Astrocyte of the spinal cord (primary cell): ENCODE data around the gene UBB.
A peak's percentile ranks its signal among the peaks of the same experiment; 100 is the strongest.

Source experiments
- DNase-seq: peaks from one replicate; pipeline ENCODE4 v3.0.0; 2011; ENCODE audit warnings: low read depth, low spot score
- H3K4me3 ChIP-seq: 2 replicates; pipeline ENCODE4 v1.5.1; 2011; ENCODE audit warnings: low read depth, mild to moderate bottlenecking, low read length, moderate library complexity
- in situ Hi-C: cut with HindIII; loops from 2 replicates; pipeline ENCODE4 v1.10.0; 2017; ENCODE audit warnings: low sequenced_read_pairs
- TF ChIP-seq, protein P1 (sequence below): IDR thresholded peaks from 2 replicates; pipeline ENCODE4 v1.5.1; 2012; ENCODE audit warnings: low read depth, mild to moderate bottlenecking, low read length, inconsistent platforms

Gene UBB

DNA sequence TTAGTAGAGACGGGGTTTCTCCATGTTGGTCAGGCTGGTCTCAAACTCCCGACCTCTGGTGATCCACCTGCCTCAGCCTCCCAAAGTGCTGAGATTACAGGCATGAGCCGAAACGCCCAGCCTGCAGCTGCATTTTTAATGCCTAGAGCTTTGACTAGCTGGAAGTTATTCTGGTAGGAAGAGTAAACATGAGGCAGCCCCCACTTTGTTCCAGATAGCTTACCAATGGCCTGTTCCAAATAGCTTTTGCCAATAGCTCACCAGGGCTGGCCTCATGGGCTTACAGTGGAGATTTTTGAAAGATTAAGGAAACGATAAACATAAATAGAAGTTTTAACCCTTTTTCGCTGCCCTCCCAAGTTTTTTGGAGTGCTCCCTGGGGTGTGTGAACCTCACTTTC lies 44.3 kb downstream of the UBB start:
- in situ Hi-C loops: no loop called here
- DNase-seq: no peak

DNA sequence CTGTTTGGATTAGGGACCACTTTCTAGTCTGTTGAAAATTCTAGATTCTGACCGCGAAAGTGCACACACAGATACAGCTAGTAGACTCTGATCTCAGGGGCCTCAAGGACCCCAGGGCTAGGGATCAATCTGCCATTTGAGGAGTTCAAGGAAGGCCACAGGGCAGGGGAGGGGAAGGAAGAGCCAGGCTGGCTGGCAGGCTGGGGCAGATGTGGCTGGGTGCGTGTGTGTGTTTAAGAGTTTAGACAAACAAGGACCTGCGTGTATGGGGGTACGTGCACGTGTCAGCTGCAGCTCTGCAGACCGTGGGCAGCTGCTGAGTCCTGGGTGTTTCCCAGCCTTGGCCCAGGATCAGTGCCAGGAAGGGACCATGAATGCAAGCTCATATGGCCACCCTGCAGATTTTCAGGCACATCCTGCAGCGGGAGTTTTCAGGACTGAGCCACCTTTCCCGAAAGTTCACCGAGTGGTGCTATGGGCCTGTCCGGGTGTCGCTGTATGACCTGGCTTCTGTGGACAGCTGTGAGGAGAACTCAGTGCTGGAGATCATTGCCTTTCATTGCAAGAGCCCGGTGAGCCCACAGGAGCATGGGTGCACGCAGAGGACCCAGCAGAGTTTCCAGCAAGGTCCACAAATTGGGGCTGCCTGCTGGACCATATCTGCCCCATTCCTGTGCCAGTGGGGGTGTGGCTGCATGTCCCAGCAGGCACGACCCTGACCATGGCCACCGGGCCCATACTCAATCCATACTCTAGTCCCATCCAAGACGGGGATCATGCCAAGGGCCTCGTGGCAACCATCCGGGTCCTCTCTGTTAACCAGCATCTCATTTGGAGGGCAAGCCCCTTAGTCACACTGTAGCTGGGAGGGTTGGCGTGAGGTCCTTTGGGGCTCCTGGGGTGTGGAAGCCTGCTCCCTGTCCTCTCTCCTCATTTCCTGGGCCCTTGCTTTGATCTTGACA lies 45.1 kb downstream of the UBB start:
- in situ Hi-C loops: no loop called here

More for the DNA sequence above, 44.3 kb downstream of the UBB start:
- TF ChIP-seq, protein P1, sequence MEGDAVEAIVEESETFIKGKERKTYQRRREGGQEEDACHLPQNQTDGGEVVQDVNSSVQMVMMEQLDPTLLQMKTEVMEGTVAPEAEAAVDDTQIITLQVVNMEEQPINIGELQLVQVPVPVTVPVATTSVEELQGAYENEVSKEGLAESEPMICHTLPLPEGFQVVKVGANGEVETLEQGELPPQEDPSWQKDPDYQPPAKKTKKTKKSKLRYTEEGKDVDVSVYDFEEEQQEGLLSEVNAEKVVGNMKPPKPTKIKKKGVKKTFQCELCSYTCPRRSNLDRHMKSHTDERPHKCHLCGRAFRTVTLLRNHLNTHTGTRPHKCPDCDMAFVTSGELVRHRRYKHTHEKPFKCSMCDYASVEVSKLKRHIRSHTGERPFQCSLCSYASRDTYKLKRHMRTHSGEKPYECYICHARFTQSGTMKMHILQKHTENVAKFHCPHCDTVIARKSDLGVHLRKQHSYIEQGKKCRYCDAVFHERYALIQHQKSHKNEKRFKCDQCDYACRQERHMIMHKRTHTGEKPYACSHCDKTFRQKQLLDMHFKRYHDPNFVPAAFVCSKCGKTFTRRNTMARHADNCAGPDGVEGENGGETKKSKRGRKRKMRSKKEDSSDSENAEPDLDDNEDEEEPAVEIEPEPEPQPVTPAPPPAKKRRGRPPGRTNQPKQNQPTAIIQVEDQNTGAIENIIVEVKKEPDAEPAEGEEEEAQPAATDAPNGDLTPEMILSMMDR: no peak
- no peak overlapping the region for H3K4me3 ChIP-seq

DNA sequence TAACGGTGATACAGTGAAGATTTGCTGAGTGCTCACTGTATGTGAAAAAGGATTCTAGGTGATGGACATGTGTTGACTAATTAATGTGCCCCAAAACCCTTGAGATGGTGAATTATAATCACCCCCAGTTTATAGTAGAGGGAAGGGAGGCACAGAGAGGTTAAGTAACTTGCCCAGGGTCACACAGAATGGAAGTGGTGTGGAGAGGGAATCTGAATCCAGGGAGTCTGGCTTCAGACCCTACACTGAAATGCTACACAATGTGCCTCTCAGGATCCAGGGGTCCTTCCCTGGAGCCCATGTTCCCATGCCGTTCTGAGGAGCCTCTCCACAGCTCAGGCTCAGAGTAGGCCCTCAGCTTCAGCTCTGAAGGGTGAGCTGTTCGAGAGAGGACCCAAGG lies 46.1 kb downstream of the UBB start:
- TF ChIP-seq, protein P1: no peak
- H3K4me3 ChIP-seq: no peak overlapping the region
- no peak for DNase-seq
- in situ Hi-C loops: no loop called here

More for the DNA sequence above, 45.1 kb downstream of the UBB start:
- TF ChIP-seq, protein P1: no peak
- no peak overlapping the region for H3K4me3 ChIP-seq
- DNase-seq: no peak

DNA sequence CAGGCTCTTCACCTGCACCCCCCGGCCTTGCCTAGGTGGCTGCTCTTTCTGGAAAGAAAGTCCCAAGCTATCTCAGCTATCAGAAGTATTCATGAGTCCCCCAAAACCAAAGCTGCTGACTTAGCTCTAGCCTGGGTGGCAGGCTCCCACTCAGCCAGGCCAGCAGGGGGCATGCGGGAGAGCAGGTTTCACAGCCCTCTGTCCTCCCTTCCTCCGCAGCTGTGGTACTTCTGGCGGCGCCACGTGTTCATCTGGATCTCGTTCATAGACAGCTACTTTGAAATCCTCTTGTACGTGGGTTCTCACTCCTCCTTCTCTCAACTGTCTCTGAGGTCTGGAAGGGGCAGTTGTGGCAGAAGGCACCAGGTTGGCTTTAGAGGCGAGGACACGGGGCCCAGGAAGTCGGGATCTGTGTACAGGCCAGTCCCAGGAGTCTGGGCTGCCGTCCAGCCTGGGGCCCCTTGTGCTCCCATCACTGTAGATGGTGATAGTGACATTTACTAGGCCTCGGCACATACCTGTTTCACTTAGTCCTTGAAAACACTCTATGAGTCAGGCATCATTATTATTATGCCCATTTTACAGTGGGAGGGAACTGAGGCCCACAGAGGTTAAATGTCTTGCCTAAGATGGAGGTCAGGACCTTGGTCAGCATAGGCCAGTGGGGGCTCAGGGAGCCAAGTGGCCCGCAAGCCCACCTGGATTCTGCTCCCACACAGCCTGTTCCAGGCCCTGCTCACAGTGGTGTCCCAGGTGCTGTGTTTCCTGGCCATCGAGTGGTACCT lies 47.4 kb downstream of the UBB start:
- H3K4me3 ChIP-seq: no peak overlapping the region
- in situ Hi-C loops: no loop called here
- no peak for DNase-seq
- TF ChIP-seq, protein P1: peak; percentile 75

DNA sequence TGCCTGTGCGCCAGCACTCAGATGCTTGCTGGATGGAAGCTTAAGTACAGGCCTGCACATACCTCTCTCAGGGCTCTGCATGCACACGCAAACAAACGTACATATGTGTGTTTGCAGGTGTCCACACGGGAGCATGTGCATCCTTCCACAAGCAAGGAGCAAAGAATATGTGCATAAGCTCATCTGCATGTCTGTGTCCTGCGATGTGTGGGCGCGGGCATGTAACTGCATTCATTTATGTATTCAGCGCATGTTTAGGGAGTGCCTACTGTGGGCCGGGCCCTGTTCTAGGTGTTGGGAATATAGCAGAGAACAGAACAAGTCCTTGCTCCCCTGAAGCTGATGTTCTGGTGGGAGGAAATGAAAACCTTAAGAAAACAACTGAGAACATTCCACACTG lies 48.2 kb downstream of the UBB start:
- no peak for DNase-seq
- H3K4me3 ChIP-seq: no peak overlapping the region
- in situ Hi-C loops: no loop called here
- TF ChIP-seq, protein P1: no peak

DNA sequence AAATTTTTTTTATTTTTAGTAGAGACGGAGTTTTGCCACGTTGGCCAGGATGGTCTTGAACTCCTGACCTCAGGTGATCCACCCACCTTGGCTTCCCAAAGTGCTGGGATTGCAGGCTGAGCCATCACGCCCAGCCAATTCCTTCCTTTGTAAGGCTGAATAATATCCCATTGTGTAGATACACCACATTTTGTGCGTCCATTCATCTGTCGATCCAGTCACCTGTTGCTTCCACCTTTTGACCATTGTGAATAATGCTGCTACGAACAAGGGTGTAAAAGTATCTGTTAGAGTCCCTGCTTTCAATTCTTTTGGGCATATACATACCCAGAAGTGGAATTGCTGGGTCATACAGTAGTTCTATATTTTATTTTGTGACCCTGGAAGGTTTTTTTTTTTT lies 49.8 kb downstream of the UBB start:
- TF ChIP-seq, protein P1: no peak
- H3K4me3 ChIP-seq: no peak overlapping the region
- in situ Hi-C loops: no loop called here
- DNase-seq: no peak
